ENCODE measurements around the gene AP3M1.
"Not testable (repeated sequence)": the region's sequence is repeated elsewhere in the genome, so short reads cannot be mapped to it uniquely, and the experiment has no call there.

GRCh38 chr10:74188617-74189016, 38.0 kb upstream of the AP3M1 start:
- TF ChIP-seq, protein P1, sequence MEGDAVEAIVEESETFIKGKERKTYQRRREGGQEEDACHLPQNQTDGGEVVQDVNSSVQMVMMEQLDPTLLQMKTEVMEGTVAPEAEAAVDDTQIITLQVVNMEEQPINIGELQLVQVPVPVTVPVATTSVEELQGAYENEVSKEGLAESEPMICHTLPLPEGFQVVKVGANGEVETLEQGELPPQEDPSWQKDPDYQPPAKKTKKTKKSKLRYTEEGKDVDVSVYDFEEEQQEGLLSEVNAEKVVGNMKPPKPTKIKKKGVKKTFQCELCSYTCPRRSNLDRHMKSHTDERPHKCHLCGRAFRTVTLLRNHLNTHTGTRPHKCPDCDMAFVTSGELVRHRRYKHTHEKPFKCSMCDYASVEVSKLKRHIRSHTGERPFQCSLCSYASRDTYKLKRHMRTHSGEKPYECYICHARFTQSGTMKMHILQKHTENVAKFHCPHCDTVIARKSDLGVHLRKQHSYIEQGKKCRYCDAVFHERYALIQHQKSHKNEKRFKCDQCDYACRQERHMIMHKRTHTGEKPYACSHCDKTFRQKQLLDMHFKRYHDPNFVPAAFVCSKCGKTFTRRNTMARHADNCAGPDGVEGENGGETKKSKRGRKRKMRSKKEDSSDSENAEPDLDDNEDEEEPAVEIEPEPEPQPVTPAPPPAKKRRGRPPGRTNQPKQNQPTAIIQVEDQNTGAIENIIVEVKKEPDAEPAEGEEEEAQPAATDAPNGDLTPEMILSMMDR (IDR thresholded peaks at IDR 0.05), result not testable (repeated sequence)
- TF ChIP-seq POLR2A (IDR thresholded peaks at IDR 0.05), result not testable (repeated sequence)

Data from thyroid gland (tissue), 4 donors.